Renal cortical epithelial cell (primary cell): ENCODE results near the gene OXT. TPM values are rescaled to one million over a fixed set of nuclear protein-coding genes. Genes with fewer than 3 reads are reported as not detected.

Experiments
- DNase-seq: peaks from one replicate; pipeline ENCODE4 v3.0.0-alpha.2; 2011; ENCODE audit warnings: low read depth
- total RNA-seq: library from RNA; depleted of rRNA; stranded (reverse); fragments of >200 nt; gene quantifications from 2 replicates; pipeline ENCODE4 v1.2.3, GENCODE V29; 2014

The OXT gene
- total RNA-seq, 1 donor from 2014 or later = not detected

GRCh38 chr20:3084283-3084985 lies 13.0 kb downstream of the OXT start, which contains the start of gene AVP:
AVP (minus strand) TSS chr20:3084724; CDS start chr20:3084674, 50 bp downstream.
- DNase-seq = no peak

- no peak for DNase-seq
These were observed 13.6 kb downstream of the OXT start for GRCh38 chr20:3084986-3085360.

- DNase-seq = no peak
These were observed 14.2 kb downstream of the OXT start for GRCh38 chr20:3085571-3086072.

- DNase-seq = no peak
These were observed 16.6 kb downstream of the OXT start for GRCh38 chr20:3088031-3088430.

GRCh38 chr20:3090565-3090964 lies 19.1 kb downstream of the OXT start:
- no peak for DNase-seq

- no peak for DNase-seq
These were observed 21.4 kb downstream of the OXT start for GRCh38 chr20:3092611-3093379.

GRCh38 chr20:3093861-3094361 lies 22.5 kb downstream of the OXT start:
- DNase-seq = no peak

GRCh38 chr20:3094848-3095629 lies 23.6 kb downstream of the OXT start:
- no peak for DNase-seq

GRCh38 chr20:3100480-3100879 lies 29.1 kb downstream of the OXT start:
- no peak for DNase-seq

GRCh38 chr20:3101251-3101650 lies 29.8 kb downstream of the OXT start:
- DNase-seq = no peak

GRCh38 chr20:3101737-3102574 lies 30.5 kb downstream of the OXT start:
- DNase-seq = no peak

- DNase-seq = no peak
These were observed 31.4 kb downstream of the OXT start for GRCh38 chr20:3102575-3103368.

- no peak for DNase-seq
These were observed 32.1 kb downstream of the OXT start for GRCh38 chr20:3103369-3104032.

- no peak for DNase-seq
These were observed 34.1 kb downstream of the OXT start for GRCh38 chr20:3105256-3106137.

- DNase-seq = no peak
These were observed 34.8 kb downstream of the OXT start for GRCh38 chr20:3106185-3106584.

- no peak for DNase-seq
These were observed 35.4 kb downstream of the OXT start for GRCh38 chr20:3106658-3107463.

GRCh38 chr20:3107464-3108025 lies 36.1 kb downstream of the OXT start:
- no peak for DNase-seq
